HG03097 (cell line): Measurements from ENCODE around the gene WDR1.
A peak's percentile ranks its signal among the peaks of the same experiment; 100 is the strongest.
"Not testable (repeated sequence)": the region's sequence is repeated elsewhere in the genome, so short reads cannot be mapped to it uniquely, and the experiment has no call there.

Source experiments
- ATAC-seq: cut with Tn5 transposase; IDR thresholded peaks from one replicate; pipeline ENCODE4 v1.9.1; 2021; ENCODE audit not compliant: unreplicated experiment, low FRiP score

WDR1 gene

GRCh38 chr4:10131202-10131601 lies 14.6 kb upstream of the WDR1 start:
- ATAC-seq: no peak

DNA sequence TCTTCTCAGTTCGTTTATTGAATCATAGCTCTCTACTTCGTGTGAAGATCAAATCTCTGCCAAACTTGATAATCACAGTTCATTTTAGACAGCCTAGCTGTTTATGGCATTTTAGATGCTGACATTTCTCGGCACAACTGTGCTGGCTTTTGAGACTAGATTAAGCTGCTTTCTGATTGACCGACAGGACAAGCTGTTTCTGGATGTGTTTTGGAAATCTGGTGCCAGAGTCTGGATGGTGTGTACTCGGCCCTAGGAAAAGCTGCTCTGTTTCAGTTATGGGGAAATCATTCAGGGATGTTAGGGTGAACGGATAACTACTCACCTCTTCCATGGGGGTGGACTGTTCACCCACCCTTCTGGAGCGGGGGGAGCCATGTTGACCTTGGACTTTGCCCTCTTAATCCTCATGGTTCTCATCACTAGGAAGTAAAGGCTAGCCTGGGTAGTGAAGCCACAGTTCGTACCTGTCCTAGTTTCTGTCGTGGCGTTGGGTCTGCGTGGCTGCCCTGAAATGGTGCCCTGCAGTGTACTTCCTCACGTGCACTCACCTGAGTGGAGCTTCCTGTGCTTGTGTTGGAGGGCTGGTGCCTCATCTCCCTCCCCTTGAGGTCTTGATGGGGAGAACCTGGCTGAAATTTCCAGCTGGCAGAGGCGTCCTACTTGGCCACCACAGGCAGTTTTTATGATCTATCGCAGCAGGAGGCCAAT lies 13.7 kb upstream of the WDR1 start:
- ATAC-seq: no peak

GRCh38 chr4:10129196-10130177 lies 12.9 kb upstream of the WDR1 start:
- ATAC-seq: no peak

DNA sequence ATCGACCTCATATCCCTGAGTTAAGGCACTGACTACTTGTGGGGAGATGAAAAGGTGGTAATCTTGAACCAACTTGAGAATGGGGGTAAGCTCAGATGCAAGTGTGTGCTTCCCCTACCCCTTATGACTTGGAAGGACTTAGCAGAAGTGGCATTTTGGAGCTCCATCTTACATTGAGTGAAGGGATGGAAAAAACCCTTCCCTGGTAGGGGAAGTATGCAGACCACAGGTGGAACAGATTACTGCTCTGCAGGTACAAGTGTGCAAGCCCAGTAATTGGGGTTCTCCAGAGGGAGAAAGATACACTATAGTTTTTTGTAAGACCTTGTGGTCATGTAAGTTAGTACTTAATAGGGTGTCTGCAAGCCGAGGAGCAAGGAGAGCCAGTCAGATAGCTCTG lies 12.2 kb upstream of the WDR1 start:
- no peak for ATAC-seq

DNA sequence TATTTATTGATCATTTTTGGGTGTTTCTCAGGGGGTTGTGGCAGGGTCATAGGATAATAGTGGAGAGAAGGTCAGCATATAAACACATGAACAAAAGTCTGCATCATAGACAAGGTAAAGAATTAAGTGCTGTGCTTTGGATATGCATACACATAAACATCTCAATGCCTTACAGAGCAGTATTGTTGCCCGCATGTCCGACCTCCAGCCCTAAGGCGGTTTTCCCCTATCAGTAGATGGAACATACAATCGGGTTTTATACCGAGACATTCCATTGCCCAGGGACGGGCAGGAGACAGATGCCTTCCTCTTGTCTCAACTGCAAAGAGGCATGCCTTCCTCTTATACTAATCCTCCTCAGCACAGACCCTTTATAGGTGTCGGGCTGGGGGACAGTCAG lies 10.9 kb upstream of the WDR1 start:
- ATAC-seq: not testable (repeated sequence)

DNA sequence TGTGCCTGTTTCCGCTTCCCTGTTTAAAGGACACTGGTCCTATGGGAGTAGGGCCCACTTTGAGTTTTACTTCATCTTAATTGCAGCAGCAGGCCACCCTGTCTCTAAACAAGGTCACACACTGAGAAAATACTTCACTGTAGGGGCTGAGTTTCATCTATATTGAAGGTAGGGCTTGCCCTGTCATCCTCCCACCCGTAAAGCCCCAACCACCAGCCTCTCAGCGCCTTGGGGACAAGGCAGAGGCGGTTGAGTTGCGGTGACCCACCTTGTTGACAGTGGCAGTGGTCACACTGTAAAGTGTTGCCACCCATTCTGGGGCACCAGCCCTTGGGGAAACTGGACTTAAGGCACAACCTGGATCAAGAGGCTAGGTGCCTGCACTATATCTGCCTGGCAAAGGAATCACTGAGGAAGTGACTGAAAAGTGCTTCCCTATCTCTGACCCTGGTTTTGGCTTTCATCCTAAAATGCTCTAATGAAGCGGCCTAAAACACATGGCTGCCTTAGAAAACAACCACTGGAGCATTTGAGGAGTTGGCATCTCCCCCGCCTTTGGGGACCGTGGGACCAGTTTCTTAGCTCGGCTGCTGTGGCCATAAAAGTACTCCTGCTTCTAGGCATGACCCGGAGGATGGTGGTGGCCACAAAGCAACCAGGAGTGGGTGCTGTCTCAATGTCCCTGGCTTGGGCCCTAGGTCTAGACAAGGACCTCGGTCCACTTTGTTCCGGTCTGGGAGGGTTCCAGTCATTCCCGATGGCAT lies 7.8 kb upstream of the WDR1 start:
- ATAC-seq: no peak

DNA sequence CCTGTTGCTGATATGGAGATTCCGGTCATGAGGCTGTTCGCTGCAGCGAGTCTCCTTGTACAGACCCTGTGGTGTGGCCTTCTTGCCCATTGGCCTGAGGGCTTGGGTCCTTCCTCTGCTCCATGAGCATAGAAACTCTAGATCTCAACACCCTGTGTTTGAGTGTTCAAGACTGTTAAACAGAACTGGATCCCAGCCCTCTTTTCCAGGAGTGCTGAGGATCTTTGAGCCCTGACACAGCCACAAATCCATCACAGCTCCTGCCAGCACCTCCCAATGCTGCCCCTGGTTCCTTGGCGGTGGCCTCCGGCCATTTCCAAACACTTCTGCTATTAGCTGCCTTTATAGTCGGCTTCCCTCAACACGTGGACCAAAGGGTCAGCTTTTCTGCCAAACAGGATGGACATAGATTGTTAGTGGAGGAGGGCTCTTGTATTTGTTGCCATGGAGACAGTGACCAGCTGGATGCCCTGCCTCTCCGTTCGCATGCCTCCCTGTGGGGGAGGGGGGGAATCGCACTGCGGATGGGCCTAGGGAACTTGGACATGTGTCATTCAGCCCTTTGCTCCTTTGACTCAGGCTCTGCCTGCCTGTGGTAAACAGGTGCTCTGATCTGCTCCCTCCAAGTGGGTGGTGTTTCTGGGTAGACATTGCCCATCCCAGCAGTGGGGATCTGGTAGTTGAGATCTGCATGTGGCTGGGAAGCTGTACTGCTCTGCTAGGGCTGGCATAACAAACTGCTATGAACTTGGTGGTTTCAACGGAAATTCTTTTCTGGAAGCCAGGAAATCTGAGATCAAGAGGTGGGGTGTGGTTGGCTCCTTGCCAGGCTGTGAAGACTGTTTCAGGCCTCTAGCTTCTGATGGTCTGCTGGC lies 6.9 kb upstream of the WDR1 start:
- ATAC-seq: no peak

DNA sequence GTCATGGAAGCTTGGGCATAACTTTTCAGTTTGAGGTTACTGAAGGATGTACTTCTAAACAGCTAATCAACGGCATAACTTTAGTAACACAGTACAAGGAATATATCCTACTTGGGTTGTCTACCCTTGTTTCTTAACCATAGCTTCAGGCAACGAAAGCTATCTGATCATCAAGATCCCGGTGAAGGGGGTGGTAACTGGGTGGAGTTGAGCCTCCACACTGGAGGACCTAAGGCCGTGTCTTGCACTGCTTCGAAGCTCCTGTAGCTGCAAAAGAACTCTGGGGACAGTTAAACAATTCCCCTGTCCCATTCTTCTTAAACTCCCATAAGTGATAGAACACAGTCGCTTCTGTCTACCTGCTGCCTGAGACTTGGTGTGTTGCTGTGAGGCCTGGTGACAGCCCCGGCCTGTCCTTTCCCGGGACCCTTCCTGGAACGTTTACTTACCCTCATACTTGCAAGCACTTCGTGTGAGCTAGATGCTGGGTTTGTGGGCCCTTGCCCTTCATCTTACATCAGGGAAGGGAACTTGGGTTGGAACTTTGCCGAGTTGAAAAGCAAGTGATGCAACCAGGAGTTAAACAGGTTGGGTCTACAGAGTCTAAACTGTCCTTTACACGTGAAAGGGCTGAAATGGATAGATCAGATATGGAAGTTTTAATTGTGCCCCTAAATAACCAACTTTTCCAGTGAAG lies 5.8 kb upstream of the WDR1 start:
- no peak for ATAC-seq

- no peak for ATAC-seq
Observed at GRCh38 chr4:10121568-10122208, 5.1 kb upstream of the WDR1 start.

- ATAC-seq: no peak
Observed at GRCh38 chr4:10120943-10121567, 4.5 kb upstream of the WDR1 start.

DNA sequence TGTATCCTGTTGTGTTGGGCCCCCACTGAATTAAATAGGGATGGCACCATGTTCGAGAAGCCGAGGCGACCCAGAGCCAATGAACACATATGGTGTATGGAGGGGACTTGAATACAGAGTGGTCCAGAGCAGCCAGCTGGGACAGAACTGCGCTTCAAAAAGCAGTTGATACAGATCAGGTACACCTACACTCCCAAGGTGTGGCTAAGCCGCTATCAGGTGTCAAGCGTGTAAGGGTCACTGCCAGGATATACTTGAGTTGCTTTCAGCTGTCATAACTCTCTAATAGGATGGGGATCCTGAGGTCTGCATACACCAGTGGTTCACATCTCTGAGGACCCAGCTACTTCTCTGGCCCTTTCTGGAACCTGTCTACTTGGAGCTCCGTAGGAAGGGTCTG lies 3.2 kb upstream of the WDR1 start:
- no peak for ATAC-seq

- no peak for ATAC-seq
Observed at GRCh38 chr4:10119278-10119677, 2.7 kb upstream of the WDR1 start.

DNA sequence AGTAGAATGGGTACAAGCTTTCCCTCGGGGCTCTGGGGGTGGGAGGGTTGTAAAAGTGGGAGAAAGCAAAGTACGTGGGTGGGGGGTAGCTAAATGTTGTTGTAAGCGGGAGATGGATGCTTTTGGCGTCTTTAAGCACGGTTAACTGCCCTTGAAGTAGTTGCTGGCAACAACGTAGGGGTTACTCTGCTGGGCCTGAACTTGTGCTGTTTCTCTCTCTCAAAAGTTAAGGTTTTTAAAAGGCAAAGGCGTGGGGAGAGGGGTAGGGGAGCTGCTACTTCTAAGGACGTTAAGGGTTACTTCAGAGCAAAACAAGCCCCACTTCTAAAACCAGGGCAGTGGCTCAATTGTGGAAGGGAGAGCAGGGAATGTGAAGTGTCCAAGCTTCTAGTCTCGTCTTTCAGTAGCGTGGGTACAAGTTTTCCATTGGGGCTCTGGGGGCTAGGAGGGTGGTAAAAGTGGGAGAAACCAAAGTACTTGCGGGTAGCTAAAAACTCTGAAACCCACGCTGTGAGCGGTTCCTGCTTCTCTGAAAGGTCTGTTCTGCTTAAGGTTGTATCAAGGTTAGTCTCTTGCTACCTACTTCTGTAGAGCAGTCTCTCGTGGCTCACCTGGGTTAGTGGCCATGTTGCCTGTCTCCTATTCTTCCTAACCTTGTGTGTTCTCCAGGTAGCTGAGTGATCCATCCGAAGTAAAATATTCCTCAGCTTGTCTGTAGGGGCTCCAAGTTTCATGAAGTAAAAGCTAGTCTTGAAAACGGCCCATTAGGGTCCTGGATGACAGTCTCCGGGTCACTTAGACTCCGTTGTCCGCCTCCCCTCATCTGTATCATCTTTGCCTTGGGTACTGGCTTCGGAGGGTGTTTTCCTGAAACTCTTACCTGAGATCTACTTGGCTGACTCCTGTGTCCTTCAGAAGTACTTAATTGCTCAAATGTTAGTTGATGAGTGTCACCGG lies 1.7 kb upstream of the WDR1 start:
- ATAC-seq: no peak

DNA sequence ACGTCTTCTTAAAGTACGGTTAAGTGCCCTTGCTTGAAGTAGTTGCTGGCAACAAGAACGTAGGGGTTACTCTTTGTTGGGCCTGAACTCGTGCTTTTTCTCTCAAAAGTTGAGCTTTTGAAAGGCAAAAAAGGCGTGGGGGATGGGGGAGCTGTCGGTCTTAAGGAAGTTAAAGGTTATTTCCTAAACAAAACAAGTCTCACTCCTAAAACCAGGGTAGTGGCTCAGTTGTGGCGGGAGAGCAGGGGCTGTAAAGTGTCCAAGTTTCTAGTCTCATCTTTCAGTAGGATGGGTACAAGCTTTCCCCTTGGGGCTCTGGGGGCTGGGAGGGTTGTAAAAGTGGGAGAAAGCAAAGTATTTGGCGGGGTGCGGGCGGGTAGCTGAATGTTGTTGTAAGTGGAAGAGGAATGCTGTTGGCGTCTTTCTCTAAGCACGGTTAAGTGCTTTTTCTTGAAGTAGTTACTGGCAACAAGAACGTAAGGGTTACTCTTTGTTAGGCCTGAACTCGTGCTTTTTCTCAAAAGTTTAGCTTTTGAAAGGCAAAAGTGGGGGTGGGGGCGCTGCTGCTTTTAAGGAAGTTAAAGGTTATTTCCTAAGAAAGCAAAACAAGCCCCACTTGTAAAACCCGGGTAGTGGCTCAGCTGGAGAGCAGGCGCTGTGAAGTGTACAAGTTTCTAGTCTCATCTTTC lies 904 bp upstream of the WDR1 start:
- no peak for ATAC-seq

DNA sequence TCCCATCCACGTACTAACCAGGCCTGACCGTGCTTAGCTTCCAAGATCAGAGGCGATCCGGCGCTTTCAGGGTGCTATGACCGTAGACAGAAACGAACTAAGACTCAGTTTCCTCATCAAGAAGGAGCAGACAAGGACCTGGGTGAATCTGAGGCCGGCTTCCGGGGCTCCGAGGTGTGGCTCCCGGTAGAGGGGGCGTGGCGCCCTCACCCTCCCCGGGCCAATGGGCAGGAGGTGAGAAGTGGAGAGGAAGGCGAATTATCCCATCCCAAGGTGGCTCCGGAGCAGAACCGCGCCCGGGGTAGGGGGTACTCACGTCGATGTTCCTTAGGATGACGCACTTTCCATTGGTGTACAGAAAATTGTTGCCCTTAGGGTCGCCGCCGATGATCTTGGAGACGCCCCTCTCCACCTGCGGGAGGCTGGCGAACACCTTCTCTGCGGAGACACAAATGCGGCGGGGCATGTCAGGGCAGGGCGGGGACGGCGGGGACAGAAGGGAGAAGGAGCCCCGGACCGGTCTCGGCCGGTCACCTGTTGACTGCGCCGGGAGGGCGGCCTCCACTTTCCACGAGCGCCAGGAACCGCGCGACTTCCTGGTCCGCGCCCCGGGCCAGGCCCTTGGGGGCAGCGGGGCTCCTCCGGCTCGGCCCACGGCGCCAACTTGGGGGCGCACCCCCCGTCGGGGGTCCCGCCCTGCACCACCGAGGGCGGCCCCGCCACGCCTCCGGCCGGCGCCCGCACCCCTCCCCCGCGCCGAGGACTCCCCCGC lies 616 bp downstream of the WDR1 start:
- ATAC-seq: peak; percentile 34

DNA sequence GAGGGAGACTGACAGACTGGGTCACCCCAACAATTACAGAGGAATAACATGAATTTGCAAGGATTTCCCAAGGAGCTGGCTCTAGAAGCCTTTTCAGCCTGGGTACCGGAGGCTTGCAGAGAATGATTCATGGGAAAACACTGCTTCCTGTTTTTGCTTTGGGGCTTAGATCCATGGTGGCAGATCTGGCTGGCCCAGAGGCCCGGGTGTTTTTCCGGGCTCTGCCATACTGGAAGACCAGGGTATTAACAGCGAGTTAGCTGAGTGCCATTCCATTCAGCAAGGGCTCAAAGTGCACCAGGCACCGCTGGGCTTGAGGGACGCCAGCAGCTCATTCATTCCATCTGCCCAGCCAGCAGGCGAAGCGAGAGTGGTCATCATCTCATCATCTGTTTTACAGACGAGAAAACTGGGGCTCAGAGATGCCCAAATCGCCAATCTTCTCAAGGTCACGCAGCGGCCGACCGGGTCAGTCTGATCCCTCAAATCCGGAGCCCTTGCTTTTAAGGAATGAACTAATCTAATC lies 1.3 kb downstream of the WDR1 start:
- no peak for ATAC-seq
